NCI-H446 treated with DMSO at 0.1 percent for 48 hours (cell line): ENCODE data around the gene PRM2.
"Not testable (repeated sequence)": the region's sequence is repeated elsewhere in the genome, so short reads cannot be mapped to it uniquely, and the experiment has no call there.

Source experiments
- DNase-seq: peaks from one replicate; lab custom pipeline; 2025; lab: John Stamatoyannopoulos, UW

PRM2 gene

GRCh38 chr16:11307639-11308492 is 31.6 kb upstream of the PRM2 start:
- no peak for DNase-seq

GRCh38 chr16:11306997-11307638 is 30.8 kb upstream of the PRM2 start:
- DNase-seq: no peak

GRCh38 chr16:11306381-11306780 is 30.1 kb upstream of the PRM2 start:
- no peak for DNase-seq

- DNase-seq: no peak
Observed at GRCh38 chr16:11303405-11304138, 27.3 kb upstream of the PRM2 start.

GRCh38 chr16:11302977-11303376 is 26.7 kb upstream of the PRM2 start:
- DNase-seq: no peak

GRCh38 chr16:11301645-11302501 is 25.6 kb upstream of the PRM2 start:
- no peak for DNase-seq

- no peak for DNase-seq
Observed at GRCh38 chr16:11300560-11300892, 24.2 kb upstream of the PRM2 start.

GRCh38 chr16:11299865-11300559 is 23.7 kb upstream of the PRM2 start:
- DNase-seq: no peak

- DNase-seq: not testable (repeated sequence)
Observed at GRCh38 chr16:11298950-11299547, 22.8 kb upstream of the PRM2 start.

GRCh38 chr16:11298143-11298900 is 22.0 kb upstream of the PRM2 start:
- DNase-seq: no peak

- peak; percentile 2 for DNase-seq
Observed at GRCh38 chr16:11297492-11298142, 21.3 kb upstream of the PRM2 start.

GRCh38 chr16:11296706-11297491 is 20.6 kb upstream of the PRM2 start:
- no peak for DNase-seq

- DNase-seq: no peak
Observed at GRCh38 chr16:11296351-11296705, 20.0 kb upstream of the PRM2 start.

- DNase-seq: no peak
Observed at GRCh38 chr16:11295672-11296071, 19.4 kb upstream of the PRM2 start.

- DNase-seq: no peak
Observed at GRCh38 chr16:11292076-11292748, 15.9 kb upstream of the PRM2 start.

GRCh38 chr16:11291091-11291703 is 14.9 kb upstream of the PRM2 start:
- no peak for DNase-seq

- no peak for DNase-seq
Observed at GRCh38 chr16:11290102-11290893, 14.0 kb upstream of the PRM2 start.
